KOPT-K1 (cell line): ENCODE results near the gene PSD2.

Experiments used
- H3K27ac ChIP-seq: fragments of 200-600 bp; sonication (generic); 2 replicates; pipeline ENCODE4 v1.5.1; 2016; ENCODE audit warnings: antibody characterized with exemption, mild to moderate bottlenecking, low read depth, low read length; ENCODE audit not compliant: poor library complexity, severe bottlenecking
- H3K36me3 ChIP-seq: fragments of 200-600 bp; sonication (generic); 2 replicates; pipeline ENCODE4 v1.5.1; 2017; ENCODE audit warnings: antibody characterized with exemption, mild to moderate bottlenecking, low read length, moderate library complexity; ENCODE audit not compliant: insufficient read depth
- H3K9me3 ChIP-seq: fragments of 200-600 bp; sonication (generic); 2 replicates; pipeline ENCODE4 v1.5.1; 2017; ENCODE audit warnings: antibody characterized with exemption, low read length, mild to moderate bottlenecking; ENCODE audit not compliant: insufficient read depth, poor library complexity, severe bottlenecking

Gene PSD2

GRCh38 chr5:139823757-139824355, 28.2 kb downstream of the PSD2 start:
- no peaks in the 10 kb centered on the region for H3K36me3 ChIP-seq
- H3K27ac ChIP-seq: no peak overlapping the region
- peaks cover 6% of the 10 kb centered on the region for H3K9me3 ChIP-seq

GRCh38 chr5:139825690-139826089, 30.1 kb downstream of the PSD2 start:
- Histone ChIP-seq H3K9me3 (no peaks in the 10 kb centered on the region), H3K36me3 (no peaks in the 10 kb centered on the region), H3K27ac (no peak overlapping the region)

- Histone ChIP-seq H3K9me3 (no peaks in the 10 kb centered on the region), H3K27ac (no peak overlapping the region), H3K36me3 (no peaks in the 10 kb centered on the region)
These were observed 32.7 kb downstream of the PSD2 start for GRCh38 chr5:139828207-139828895.

- H3K9me3 ChIP-seq: no peaks in the 10 kb centered on the region
- no peaks in the 10 kb centered on the region for H3K36me3 ChIP-seq
- H3K27ac ChIP-seq: no peak overlapping the region
These were observed 33.9 kb downstream of the PSD2 start for GRCh38 chr5:139829471-139829870.

DNA sequence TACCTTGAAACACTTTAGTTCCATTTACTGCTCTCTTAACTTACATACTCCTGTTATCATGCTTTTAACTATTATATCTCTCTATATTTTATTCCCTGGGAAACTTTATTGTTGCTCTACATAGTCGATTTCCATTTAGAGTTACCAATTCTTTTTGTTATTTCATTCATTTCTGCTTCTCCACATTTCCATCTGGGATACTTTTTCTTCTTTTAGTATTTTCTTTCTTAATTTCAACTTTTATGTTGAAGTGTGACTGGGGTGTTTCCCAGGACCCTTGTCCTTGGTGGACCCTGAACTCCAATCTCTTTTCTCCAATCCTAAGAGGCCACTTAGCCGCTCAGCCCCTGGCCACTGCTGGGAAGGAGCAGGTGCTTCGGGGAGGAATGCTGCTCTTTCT, 36.0 kb downstream of the PSD2 start:
- Histone ChIP-seq H3K9me3 (no peaks in the 10 kb centered on the region), H3K27ac (no peak overlapping the region), H3K36me3 (no peaks in the 10 kb centered on the region)

- Histone ChIP-seq H3K36me3 (no peaks in the 10 kb centered on the region), H3K27ac (no peak overlapping the region), H3K9me3 (no peaks in the 10 kb centered on the region)
These were observed 37.9 kb downstream of the PSD2 start for GRCh38 chr5:139833525-139833924.

- Histone ChIP-seq H3K9me3 (no peaks in the 10 kb centered on the region), H3K27ac (no peak overlapping the region), H3K36me3 (no peaks in the 10 kb centered on the region)
These were observed 40.0 kb downstream of the PSD2 start for GRCh38 chr5:139835656-139836055.

GRCh38 chr5:139836469-139837208, 41.0 kb downstream of the PSD2 start:
- Histone ChIP-seq H3K27ac (no peak overlapping the region), H3K9me3 (no peaks in the 10 kb centered on the region), H3K36me3 (no peaks in the 10 kb centered on the region)

GRCh38 chr5:139837711-139838380, 42.2 kb downstream of the PSD2 start:
- Histone ChIP-seq H3K9me3 (no peaks in the 10 kb centered on the region), H3K36me3 (no peaks in the 10 kb centered on the region), H3K27ac (no peak overlapping the region)

GRCh38 chr5:139838381-139839197, 43.0 kb downstream of the PSD2 start:
- no peaks in the 10 kb centered on the region for H3K9me3 ChIP-seq
- H3K36me3 ChIP-seq: no peaks in the 10 kb centered on the region
- no peak overlapping the region for H3K27ac ChIP-seq

DNA sequence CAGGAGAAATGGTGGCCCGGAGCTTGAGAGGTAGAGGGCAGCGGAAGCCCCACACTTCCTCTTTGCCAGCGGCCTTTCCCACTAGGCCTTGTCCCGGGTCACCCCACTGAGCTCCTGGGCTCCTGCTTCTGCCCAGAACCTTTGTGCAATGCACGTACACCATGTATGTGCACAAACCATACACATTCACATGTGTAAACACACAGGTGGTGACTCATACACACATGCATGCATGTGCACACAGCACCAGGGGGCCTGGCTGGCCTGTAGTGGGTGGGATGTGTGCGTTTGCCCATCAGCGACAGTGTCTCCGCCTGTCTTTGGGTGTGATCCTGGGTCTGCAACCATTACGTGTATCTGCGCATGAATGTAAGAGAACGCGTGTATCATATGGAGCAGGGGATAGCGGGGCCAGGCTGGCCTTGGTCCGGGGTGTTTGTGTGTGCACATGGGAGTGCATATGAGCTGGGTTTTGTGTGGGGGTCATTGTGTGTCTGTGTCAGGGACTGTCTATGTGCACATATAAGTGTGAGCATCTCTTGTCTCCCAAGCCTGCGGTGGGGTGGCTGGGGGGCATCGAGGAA, 43.7 kb downstream of the PSD2 start:
- no peak overlapping the region for H3K27ac ChIP-seq
- H3K36me3 ChIP-seq: no peaks in the 10 kb centered on the region
- H3K9me3 ChIP-seq: no peaks in the 10 kb centered on the region

DNA sequence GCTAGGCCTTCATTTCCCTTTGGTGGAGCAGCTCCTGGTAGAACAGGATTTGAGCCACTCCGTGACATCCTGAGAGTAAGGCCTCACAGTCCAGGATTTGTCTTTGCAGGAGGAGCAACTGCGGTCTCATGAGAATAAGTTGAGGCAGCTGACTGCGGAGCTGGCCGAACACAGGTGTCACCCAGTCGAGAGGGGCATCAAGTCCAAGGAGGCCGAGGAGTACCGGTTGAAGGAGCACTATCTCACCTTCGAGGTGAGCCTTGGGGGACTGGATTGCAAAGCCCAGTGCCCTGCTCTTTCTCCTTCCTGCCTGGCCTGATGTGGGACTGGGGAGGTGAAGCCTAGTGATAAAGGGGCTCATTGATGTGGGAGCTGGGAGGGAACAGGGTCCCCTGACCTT, 44.3 kb downstream of the PSD2 start:
- H3K27ac ChIP-seq: no peak overlapping the region
- no peaks in the 10 kb centered on the region for H3K9me3 ChIP-seq
- no peaks in the 10 kb centered on the region for H3K36me3 ChIP-seq

GRCh38 chr5:139841549-139841948, 45.9 kb downstream of the PSD2 start:
- Histone ChIP-seq H3K9me3 (no peaks in the 10 kb centered on the region), H3K36me3 (no peaks in the 10 kb centered on the region), H3K27ac (no peak overlapping the region)

- Histone ChIP-seq H3K36me3 (no peaks in the 10 kb centered on the region), H3K9me3 (no peaks in the 10 kb centered on the region), H3K27ac (no peak overlapping the region)
These were observed 46.7 kb downstream of the PSD2 start for GRCh38 chr5:139842321-139842720.
